ENCODE data around the gene ZNF337. TPM values are rescaled to one million over a fixed set of nuclear protein-coding genes. Genes with fewer than 3 reads are reported as not detected.
"Not testable (repeated sequence)": the region's sequence is repeated elsewhere in the genome, so short reads cannot be mapped to it uniquely, and the experiment has no call there.

The ZNF337 gene
- total RNA-seq, 3 donors from 2014 or later, result 16.3 to 25.9 (median 20.0) TPM

DNA sequence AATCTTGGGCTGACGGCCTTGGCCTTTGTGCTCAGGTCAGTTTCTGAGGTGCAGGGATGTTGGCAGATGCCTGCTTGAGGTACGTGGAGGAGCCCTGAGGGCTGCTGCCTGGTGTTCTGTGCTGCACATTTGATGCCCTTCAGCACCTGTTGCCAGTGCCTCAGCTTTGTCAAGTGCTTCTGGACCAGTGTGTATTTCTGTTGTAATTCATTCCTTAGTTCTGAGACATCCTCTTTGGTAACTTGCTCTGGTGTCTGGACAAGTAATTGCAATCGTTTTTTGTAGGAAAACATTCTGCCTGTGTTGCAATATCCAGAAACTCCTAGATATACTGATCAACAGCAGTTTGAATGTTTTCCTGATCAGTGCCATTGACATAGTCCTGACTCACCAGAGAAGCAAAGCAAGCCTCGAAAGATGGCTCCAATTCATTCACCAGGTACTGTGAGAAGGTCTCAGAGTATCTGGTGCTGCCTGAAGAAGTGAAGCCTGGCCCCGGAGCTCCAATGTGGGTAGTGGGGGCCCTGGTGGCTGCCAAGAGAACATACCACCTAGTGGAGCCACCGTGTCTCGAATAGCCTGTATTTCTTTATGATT lies 26.7 kb downstream of the ZNF337 start:
- intact Hi-C loops (cut with DNase I; ENCODE audit: low total_unique reads), result no loop called here
- DNase-seq (ENCODE audit: low spot score in 2 of 2), result no peak
- TF ChIP-seq POLR2A (IDR thresholded peaks at IDR 0.05) (no peak), POLR2AphosphoS5 (IDR thresholded peaks at IDR 0.05) (no peak)
- TF ChIP-seq, protein P1, sequence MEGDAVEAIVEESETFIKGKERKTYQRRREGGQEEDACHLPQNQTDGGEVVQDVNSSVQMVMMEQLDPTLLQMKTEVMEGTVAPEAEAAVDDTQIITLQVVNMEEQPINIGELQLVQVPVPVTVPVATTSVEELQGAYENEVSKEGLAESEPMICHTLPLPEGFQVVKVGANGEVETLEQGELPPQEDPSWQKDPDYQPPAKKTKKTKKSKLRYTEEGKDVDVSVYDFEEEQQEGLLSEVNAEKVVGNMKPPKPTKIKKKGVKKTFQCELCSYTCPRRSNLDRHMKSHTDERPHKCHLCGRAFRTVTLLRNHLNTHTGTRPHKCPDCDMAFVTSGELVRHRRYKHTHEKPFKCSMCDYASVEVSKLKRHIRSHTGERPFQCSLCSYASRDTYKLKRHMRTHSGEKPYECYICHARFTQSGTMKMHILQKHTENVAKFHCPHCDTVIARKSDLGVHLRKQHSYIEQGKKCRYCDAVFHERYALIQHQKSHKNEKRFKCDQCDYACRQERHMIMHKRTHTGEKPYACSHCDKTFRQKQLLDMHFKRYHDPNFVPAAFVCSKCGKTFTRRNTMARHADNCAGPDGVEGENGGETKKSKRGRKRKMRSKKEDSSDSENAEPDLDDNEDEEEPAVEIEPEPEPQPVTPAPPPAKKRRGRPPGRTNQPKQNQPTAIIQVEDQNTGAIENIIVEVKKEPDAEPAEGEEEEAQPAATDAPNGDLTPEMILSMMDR (IDR thresholded peaks at IDR 0.05), result no peak
- Histone ChIP-seq H3K4me1 (no peaks in the 10 kb centered on the region), H3K4me3 (no peak overlapping the region), H3K27me3 (no peaks in the 10 kb centered on the region), H3K9me3 (no peaks in the 10 kb centered on the region), H3K36me3 (no peaks in the 10 kb centered on the region), H3K27ac (no peak overlapping the region)

DNA sequence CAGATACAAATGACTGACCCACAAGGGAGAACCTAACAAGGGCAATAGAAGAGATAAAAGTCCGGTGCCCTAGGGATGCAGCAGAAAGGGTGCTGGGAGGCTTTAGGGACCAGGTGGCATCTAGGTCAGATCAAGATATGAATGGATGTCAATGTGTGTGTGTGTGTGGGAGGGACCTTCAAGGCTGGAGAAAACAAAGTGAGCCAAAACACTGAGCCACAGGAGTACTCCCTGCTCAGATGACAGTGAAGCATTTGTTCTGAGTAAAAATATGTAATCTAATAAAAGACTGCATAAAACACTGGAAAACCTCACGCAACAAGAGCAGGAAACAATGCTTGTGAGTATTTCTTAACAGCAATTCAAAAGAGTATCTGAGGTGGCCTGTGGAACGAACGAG lies 28.2 kb downstream of the ZNF337 start:
- Histone ChIP-seq H3K4me3 (no peak overlapping the region), H3K27ac (no peak overlapping the region), H3K9me3 (no peaks in the 10 kb centered on the region), H3K36me3 (no peaks in the 10 kb centered on the region), H3K4me1 (no peaks in the 10 kb centered on the region), H3K27me3 (no peaks in the 10 kb centered on the region)
- intact Hi-C loops (cut with DNase I; ENCODE audit: low total_unique reads), result no loop called here
- no peak for DNase-seq (ENCODE audit: low spot score in 2 of 2)
- TF ChIP-seq POLR2AphosphoS5 (IDR thresholded peaks at IDR 0.05) (no peak), POLR2A (IDR thresholded peaks at IDR 0.05) (no peak)
- TF ChIP-seq, protein P1 (IDR thresholded peaks at IDR 0.05), result no peak

GRCh38 chr20:25659999-25660398 lies 36.7 kb downstream of the ZNF337 start:
- no peak overlapping the region for H3K27ac ChIP-seq
- no peak for DNase-seq (ENCODE audit: low spot score in 2 of 2)
- H3K36me3 ChIP-seq, result no peaks in the 10 kb centered on the region
- TF ChIP-seq, protein P1 (IDR thresholded peaks at IDR 0.05), result no peak
- no peak for TF ChIP-seq POLR2A (IDR thresholded peaks at IDR 0.05)
- no peak for TF ChIP-seq POLR2AphosphoS5 (IDR thresholded peaks at IDR 0.05)
- no peak overlapping the region for H3K4me3 ChIP-seq
- intact Hi-C loops (cut with DNase I; ENCODE audit: low total_unique reads), result no loop called here
- H3K4me1 ChIP-seq, result no peaks in the 10 kb centered on the region
- peaks cover 0 to 3% of the 10 kb centered on the region in 2 donors for H3K9me3 ChIP-seq
- H3K27me3 ChIP-seq, result no peaks in the 10 kb centered on the region

DNA sequence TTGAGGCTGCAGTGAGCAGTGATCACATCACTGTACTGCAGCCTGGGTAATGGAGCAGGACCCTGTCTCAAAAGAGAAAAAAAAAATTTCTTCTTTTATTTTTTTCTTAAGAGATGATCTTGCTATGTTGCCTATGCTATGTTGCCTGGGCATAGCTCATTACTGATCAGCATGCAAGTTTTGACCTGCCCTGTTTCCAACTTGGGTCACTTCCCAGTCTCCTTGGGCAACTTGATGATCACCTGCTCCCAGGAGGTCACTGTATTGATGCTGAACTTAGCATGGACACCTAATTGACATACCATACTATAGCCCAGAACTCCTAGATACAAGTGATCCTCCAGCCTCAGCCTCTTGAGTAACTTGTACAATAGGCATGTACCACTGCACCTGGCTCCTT lies 42.2 kb downstream of the ZNF337 start:
- no peaks in the 10 kb centered on the region for H3K9me3 ChIP-seq
- no peak overlapping the region for H3K4me3 ChIP-seq
- H3K36me3 ChIP-seq, result no peaks in the 10 kb centered on the region
- intact Hi-C loops (cut with DNase I; ENCODE audit: low total_unique reads), result no loop called here
- no peaks in the 10 kb centered on the region for H3K4me1 ChIP-seq
- TF ChIP-seq POLR2AphosphoS5 (IDR thresholded peaks at IDR 0.05) (no peak), POLR2A (IDR thresholded peaks at IDR 0.05) (no peak)
- TF ChIP-seq, protein P1 (IDR thresholded peaks at IDR 0.05), result no peak
- H3K27ac ChIP-seq, result no peak overlapping the region
- H3K27me3 ChIP-seq, result no peaks in the 10 kb centered on the region
- DNase-seq (ENCODE audit: low spot score in 2 of 2), result no peak

DNA sequence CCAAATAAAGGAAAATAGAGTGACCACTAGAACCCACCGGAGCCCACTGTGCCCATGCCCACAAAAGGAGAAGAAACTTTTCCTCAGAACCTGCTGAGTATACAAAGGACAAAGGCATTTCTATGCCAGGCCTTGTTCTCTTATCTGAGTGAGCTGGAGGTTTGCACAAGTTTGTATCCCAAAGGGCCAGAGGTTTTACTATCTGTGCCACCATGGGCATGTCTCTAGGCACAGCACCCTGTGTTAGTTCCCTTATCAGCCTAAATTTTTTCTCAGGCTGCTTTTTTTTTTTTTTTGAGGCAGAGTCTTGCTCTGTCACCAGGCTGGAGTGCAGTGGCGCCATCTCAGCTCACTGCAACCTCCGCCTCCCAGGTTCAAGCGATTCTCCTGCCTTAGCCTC lies 43.8 kb downstream of the ZNF337 start:
- DNase-seq (ENCODE audit: low spot score in 2 of 2); H3K27ac ChIP-seq; H3K36me3 ChIP-seq; intact Hi-C loops (cut with DNase I; ENCODE audit: low total_unique reads); H3K4me3 ChIP-seq; H3K4me1 ChIP-seq; H3K27me3 ChIP-seq; H3K9me3 ChIP-seq: not testable (repeated sequence)

DNA sequence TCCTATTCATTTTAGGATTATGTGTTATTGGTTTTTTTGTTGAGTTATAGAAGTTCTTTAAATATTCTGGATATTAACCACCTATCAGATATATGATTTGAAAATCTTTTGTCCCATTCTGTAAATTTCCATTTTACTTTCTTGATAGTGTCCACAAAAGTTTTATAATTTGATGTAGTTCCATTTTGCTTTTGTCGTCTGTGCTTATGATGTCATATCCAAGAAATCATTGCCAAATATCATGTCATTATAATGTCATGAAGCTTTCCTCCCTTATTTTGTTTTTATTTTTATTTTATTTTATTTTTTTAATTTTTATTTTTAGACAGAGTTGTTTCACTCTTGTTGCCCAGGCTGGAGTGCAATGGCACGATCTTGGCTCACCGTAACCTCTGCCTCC lies 51.8 kb downstream of the ZNF337 start:
- intact Hi-C loops (cut with DNase I; ENCODE audit: low total_unique reads), result no loop called here
- H3K9me3 ChIP-seq, result peaks cover 0 to 6% of the 10 kb centered on the region in 2 donors
- H3K4me3 ChIP-seq, result no peak overlapping the region
- H3K36me3 ChIP-seq, result peaks cover 5% of the 10 kb centered on the region
- H3K4me1 ChIP-seq, result no peaks in the 10 kb centered on the region
- H3K27ac ChIP-seq, result no peak overlapping the region
- DNase-seq (ENCODE audit: low spot score in 2 of 2), result no peak
- H3K27me3 ChIP-seq, result no peaks in the 10 kb centered on the region
- TF ChIP-seq POLR2AphosphoS5 (IDR thresholded peaks at IDR 0.05), result no peak
- no peak for TF ChIP-seq POLR2A (IDR thresholded peaks at IDR 0.05)
- TF ChIP-seq, protein P1 (IDR thresholded peaks at IDR 0.05), result no peak
